Stomach (tissue), 4 donors: ENCODE results near the gene STX18.

Source experiments
- POLR2A ChIP-seq, 4 donors: fragments of 450-650 bp; IDR thresholded peaks; one replicate each; pipeline ENCODE4 v1.6.1; 2016; ENCODE audit warnings: antibody characterized with exemption in 4 of 4, control low read depth in 2 of 4, mild to moderate bottlenecking in 1 of 4, moderate library complexity in 1 of 4
- POLR2AphosphoS5 ChIP-seq, 3 donors: sonication (generic); formaldehyde crosslinking; IDR thresholded peaks; one replicate each; pipeline ENCODE4 v1.6.1; 2016; ENCODE audit warnings: antibody characterized with exemption in 3 of 3
- TF ChIP-seq, protein P1 (sequence below), 7 experiments: fragments of 450-650 bp in 4 of 7; fragments of 200-600 bp in 3 of 7; sonication (generic) in 3 of 7; IDR thresholded peaks; one replicate each; pipeline ENCODE4 v1.5.1; 2016 to 2019; ENCODE audit warnings: antibody characterized with exemption in 7 of 7, control low read depth in 2 of 7, mild to moderate bottlenecking in 1 of 7

- TF ChIP-seq POLR2A (IDR thresholded peaks at IDR 0.05) = no peak
- TF ChIP-seq, protein P1, sequence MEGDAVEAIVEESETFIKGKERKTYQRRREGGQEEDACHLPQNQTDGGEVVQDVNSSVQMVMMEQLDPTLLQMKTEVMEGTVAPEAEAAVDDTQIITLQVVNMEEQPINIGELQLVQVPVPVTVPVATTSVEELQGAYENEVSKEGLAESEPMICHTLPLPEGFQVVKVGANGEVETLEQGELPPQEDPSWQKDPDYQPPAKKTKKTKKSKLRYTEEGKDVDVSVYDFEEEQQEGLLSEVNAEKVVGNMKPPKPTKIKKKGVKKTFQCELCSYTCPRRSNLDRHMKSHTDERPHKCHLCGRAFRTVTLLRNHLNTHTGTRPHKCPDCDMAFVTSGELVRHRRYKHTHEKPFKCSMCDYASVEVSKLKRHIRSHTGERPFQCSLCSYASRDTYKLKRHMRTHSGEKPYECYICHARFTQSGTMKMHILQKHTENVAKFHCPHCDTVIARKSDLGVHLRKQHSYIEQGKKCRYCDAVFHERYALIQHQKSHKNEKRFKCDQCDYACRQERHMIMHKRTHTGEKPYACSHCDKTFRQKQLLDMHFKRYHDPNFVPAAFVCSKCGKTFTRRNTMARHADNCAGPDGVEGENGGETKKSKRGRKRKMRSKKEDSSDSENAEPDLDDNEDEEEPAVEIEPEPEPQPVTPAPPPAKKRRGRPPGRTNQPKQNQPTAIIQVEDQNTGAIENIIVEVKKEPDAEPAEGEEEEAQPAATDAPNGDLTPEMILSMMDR (IDR thresholded peaks at IDR 0.05) = no peak
- TF ChIP-seq POLR2AphosphoS5 (IDR thresholded peaks at IDR 0.05) = no peak
Observed at GRCh38 chr4:4509521-4509920, 32.3 kb downstream of the STX18 start.
